ES-I3 (cell line): Measurements from ENCODE around the gene CENPP.
"Not testable (repeated sequence)": the region's sequence is repeated elsewhere in the genome, so short reads cannot be mapped to it uniquely, and the experiment has no call there.

Source experiments
- H3K36me3 ChIP-seq: 2 replicates; pipeline ENCODE4 v1.6.1; 2013; ENCODE audit warnings: mild to moderate bottlenecking, low read length, control low read depth, moderate library complexity; ENCODE audit not compliant: insufficient read depth
- H3K4me1 ChIP-seq: 2 replicates; pipeline ENCODE4 v1.6.1; 2013; ENCODE audit warnings: mild to moderate bottlenecking, control low read depth, low read length; ENCODE audit not compliant: insufficient read depth
- H3K9ac ChIP-seq: 2 replicates; pipeline ENCODE4 v1.6.1; 2013; ENCODE audit warnings: low read depth, mild to moderate bottlenecking, low read length, moderate library complexity
- H3K9me3 ChIP-seq: 2 replicates; pipeline ENCODE4 v1.6.1; 2013; ENCODE audit warnings: mild to moderate bottlenecking, low read length, moderate library complexity; ENCODE audit not compliant: control insufficient read depth, insufficient read depth

CENPP gene

DNA sequence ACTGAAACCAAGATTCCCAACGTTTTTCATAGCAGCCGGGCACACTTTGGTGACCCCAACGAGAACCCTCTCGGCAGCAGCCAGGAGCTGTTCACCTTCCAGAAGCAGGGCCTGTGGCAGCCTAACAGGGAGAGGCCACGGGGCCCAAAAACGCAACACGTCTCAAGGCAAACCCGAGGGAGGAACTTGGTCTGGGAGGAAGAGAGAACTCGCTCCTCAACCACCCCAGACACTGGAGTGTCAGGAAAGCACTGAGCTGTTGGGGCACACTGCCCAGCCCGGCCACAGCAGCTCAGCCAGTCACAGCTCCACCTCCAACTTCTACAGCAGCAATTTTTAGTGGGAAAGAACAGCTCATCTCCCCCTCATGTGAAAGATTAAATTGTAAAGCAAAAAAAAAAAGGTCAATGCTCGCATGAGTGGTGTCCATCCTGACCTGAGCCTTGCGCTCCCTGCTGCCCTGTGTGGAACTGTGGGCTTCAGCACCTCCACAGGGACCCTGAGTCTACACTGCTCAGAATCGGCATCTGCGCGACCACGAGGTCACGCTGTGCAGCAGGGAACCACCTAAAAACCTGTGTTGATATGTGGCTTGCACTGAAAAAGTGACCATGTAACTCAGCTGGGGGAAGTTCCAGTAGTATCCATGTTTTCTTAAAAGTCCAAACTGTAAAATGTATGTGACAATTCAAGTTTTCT, 289.2 kb downstream of the CENPP start:
- no peaks in the 10 kb centered on the region for H3K4me1 ChIP-seq
- no peaks in the 10 kb centered on the region for H3K9me3 ChIP-seq
- no peaks in the 10 kb centered on the region; the same call in none of the 2 replicates for H3K36me3 ChIP-seq
- H3K9ac ChIP-seq: no peak overlapping the region

- H3K9ac ChIP-seq: no peak overlapping the region
- no peaks in the 10 kb centered on the region for H3K4me1 ChIP-seq
- no peaks in the 10 kb centered on the region; the same call in none of the 2 replicates for H3K36me3 ChIP-seq
- no peaks in the 10 kb centered on the region for H3K9me3 ChIP-seq
These were observed 290.0 kb downstream of the CENPP start for GRCh38 chr9:92615790-92616189.

GRCh38 chr9:92616199-92616641, 290.5 kb downstream of the CENPP start:
- Histone ChIP-seq H3K36me3 (no peaks in the 10 kb centered on the region; the same call in none of the 2 replicates), H3K9me3 (no peaks in the 10 kb centered on the region), H3K9ac (no peak overlapping the region), H3K4me1 (no peaks in the 10 kb centered on the region)

DNA sequence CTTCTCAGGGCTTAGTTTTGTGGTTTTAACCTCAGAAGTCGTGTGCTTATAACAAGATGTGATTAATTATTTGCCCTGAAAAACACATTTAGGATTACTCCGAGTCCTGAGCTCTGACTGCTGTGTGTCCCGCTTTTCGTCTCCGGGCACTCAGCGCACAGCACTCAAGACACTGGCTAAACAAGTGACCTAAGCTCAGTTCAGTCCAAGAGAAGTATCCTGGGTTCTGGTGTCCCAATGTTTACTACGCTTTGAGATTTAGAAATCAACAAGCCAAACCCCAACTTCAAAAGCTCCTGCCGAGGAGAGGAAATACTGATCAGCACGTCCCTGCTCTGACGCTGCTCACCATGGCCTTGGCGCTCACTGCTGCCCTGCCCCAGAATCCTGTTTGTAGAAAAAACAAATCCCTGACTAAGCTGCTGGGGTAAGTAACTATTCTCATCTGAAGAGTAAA, 290.9 kb downstream of the CENPP start:
- H3K9me3 ChIP-seq: no peaks in the 10 kb centered on the region
- no peak overlapping the region for H3K9ac ChIP-seq
- H3K4me1 ChIP-seq: no peaks in the 10 kb centered on the region
- no peaks in the 10 kb centered on the region; the same call in none of the 2 replicates for H3K36me3 ChIP-seq

- no peaks in the 10 kb centered on the region for H3K9me3 ChIP-seq
- H3K9ac ChIP-seq: no peak overlapping the region
- no peaks in the 10 kb centered on the region; the same call in none of the 2 replicates for H3K36me3 ChIP-seq
- H3K4me1 ChIP-seq: no peaks in the 10 kb centered on the region
These were observed 291.6 kb downstream of the CENPP start for GRCh38 chr9:92617195-92617813.

GRCh38 chr9:92617951-92618510, 292.3 kb downstream of the CENPP start:
- no peak overlapping the region for H3K9ac ChIP-seq
- no peaks in the 10 kb centered on the region; the same call in none of the 2 replicates for H3K36me3 ChIP-seq
- H3K4me1 ChIP-seq: no peaks in the 10 kb centered on the region
- H3K9me3 ChIP-seq: no peaks in the 10 kb centered on the region

GRCh38 chr9:92618633-92619225, 293.0 kb downstream of the CENPP start:
- H3K4me1 ChIP-seq: no peaks in the 10 kb centered on the region
- no peak overlapping the region for H3K9ac ChIP-seq
- no peaks in the 10 kb centered on the region; the same call in 1 of the 2 replicates for H3K36me3 ChIP-seq
- no peaks in the 10 kb centered on the region for H3K9me3 ChIP-seq

- no peak overlapping the region for H3K9ac ChIP-seq
- H3K4me1 ChIP-seq: no peaks in the 10 kb centered on the region
- no peaks in the 10 kb centered on the region; the same call in 1 of the 2 replicates for H3K36me3 ChIP-seq
These were observed 294.0 kb downstream of the CENPP start for GRCh38 chr9:92619601-92620300.

DNA sequence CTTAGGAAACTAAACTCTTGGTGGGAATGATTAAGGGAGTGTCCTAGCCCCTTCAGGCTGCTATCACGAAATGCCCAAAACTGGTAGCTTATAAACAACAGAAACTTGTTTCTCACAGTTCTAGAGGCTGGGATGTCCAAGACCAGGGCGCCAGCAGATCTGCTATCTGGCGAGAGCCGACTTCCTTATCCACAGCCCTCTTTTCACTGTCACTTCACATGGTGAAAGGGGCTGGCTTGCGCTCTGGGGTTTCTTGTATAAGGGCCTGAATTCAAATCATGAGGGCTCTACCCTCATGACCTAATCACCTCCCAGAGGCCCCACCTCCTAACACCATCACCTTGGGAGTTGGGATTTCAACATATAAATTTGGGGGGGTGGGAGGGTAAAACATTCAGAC, 295.1 kb downstream of the CENPP start:
- Histone ChIP-seq H3K9ac (no peak overlapping the region), H3K36me3 (no peaks in the 10 kb centered on the region), H3K4me1 (no peaks in the 10 kb centered on the region), H3K9me3 (no peaks in the 10 kb centered on the region)

More at GRCh38 chr9:92619601-92620300, 294.0 kb downstream of the CENPP start:
- no peaks in the 10 kb centered on the region for H3K9me3 ChIP-seq

DNA sequence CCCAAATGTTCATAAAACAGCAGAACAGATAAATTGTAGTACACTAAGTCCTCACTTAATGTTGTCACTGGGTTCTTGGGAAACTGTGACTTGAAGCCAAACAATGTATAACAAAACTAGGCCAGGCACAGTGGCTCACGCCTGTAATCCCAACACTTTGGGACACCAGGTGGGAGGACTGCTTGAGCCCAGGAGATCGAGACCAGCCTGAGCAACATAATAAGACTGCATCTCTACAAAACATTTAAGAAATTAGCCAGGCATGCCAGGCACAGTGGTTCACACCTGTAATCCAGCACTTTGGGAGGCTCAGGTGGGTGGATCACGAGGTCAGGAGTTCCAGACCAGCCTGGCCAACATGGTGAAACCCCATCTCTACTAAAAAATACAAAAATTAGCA, 298.2 kb downstream of the CENPP start:
- H3K4me1 ChIP-seq, H3K9me3 ChIP-seq, H3K9ac ChIP-seq, H3K36me3 ChIP-seq: not testable (repeated sequence)

GRCh38 chr9:92626484-92626883, 300.7 kb downstream of the CENPP start:
- Histone ChIP-seq H3K9me3 (no peaks in the 10 kb centered on the region; the same call in 1 of the 2 replicates), H3K9ac (no peak overlapping the region), H3K4me1 (no peaks in the 10 kb centered on the region), H3K36me3 (no peaks in the 10 kb centered on the region)

DNA sequence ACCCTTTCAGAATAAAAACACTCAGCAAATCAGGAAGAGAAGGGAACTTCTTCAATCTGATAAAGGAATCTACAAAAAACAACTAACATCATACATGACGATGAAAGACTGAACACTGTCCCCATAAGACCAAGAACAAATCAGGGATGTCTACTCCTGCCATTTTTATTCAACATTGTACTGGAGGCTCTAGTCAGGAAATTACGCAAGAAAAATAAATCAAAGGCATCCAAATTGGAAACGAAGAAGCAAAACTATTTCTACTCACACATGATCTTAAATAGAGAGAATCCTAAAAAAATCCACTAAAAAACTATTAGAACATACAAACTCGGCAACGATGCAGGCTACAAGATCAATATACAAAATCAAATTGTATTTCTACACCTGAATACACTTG, 301.9 kb downstream of the CENPP start:
- Histone ChIP-seq H3K4me1 (no peaks in the 10 kb centered on the region), H3K36me3 (peaks cover 4% of the 10 kb centered on the region; the same call in 1 of the 2 replicates), H3K9ac (no peak overlapping the region), H3K9me3 (no peaks in the 10 kb centered on the region; the same call in 1 of the 2 replicates)

- Histone ChIP-seq H3K4me1 (no peaks in the 10 kb centered on the region), H3K36me3 (peaks cover 14% of the 10 kb centered on the region), H3K9ac (no peak overlapping the region), H3K9me3 (no peaks in the 10 kb centered on the region; the same call in 1 of the 2 replicates)
These were observed 305.9 kb downstream of the CENPP start for GRCh38 chr9:92631452-92632343.
